ENCODE results near the gene TRIOBP.

- TF ChIP-seq CTCF (conservative IDR thresholded peaks at IDR 0.05; ENCODE audit: low read length) (no peak), EZH2phosphoT487 (IDR thresholded peaks at IDR 0.05; ENCODE audit: borderline replicate concordance, low read depth, low read length) (no peak)
Measured at GRCh38 chr22:37675930-37676735, 20.7 kb upstream of the TRIOBP start.
